HG02870 (cell line): ENCODE data around the gene TRPM4.
"Not testable (repeated sequence)": the region's sequence is repeated elsewhere in the genome, so short reads cannot be mapped to it uniquely, and the experiment has no call there.

Source experiments
- ATAC-seq: cut with Tn5 transposase; IDR thresholded peaks from one replicate; pipeline ENCODE4 v1.9.1; 2021; ENCODE audit warnings: mild to moderate bottlenecking, moderate library complexity; ENCODE audit not compliant: unreplicated experiment

TRPM4 gene

GRCh38 chr19:49224441-49224840 is 66.8 kb downstream of the TRPM4 start:
- not testable (repeated sequence) for ATAC-seq

- no peak for ATAC-seq
Observed at GRCh38 chr19:49224879-49225278, 67.3 kb downstream of the TRPM4 start.

- ATAC-seq = no peak
Observed at GRCh38 chr19:49229416-49229815, 71.8 kb downstream of the TRPM4 start.

- no peak for ATAC-seq
Observed at GRCh38 chr19:49231389-49231788, 73.8 kb downstream of the TRPM4 start.

- ATAC-seq = no peak
Observed at GRCh38 chr19:49231804-49232203, 74.2 kb downstream of the TRPM4 start.

GRCh38 chr19:49233163-49233562 is 75.6 kb downstream of the TRPM4 start:
- ATAC-seq = no peak

- no peak for ATAC-seq
Observed at GRCh38 chr19:49241769-49242168, 84.2 kb downstream of the TRPM4 start.

- ATAC-seq = no peak
Observed at GRCh38 chr19:49243129-49243528, 85.5 kb downstream of the TRPM4 start.

GRCh38 chr19:49243726-49244125 is 86.1 kb downstream of the TRPM4 start:
- no peak for ATAC-seq

- no peak for ATAC-seq
Observed at GRCh38 chr19:49244256-49244655, 86.7 kb downstream of the TRPM4 start.

GRCh38 chr19:49247676-49248075 is 90.1 kb downstream of the TRPM4 start:
- no peak for ATAC-seq

GRCh38 chr19:49249933-49250332 is 92.3 kb downstream of the TRPM4 start:
- no peak for ATAC-seq

GRCh38 chr19:49255674-49256073 is 98.1 kb downstream of the TRPM4 start:
- ATAC-seq = no peak

GRCh38 chr19:49256691-49257090 is 99.1 kb downstream of the TRPM4 start:
- no peak for ATAC-seq
